Measurements from ENCODE around the gene DCK. TPM values are rescaled to one million over a fixed set of nuclear protein-coding genes. Genes with fewer than 3 reads are reported as not detected.

The DCK gene
- total RNA-seq, 1 experiment from 2014 or later: 8.0 TPM

DNA sequence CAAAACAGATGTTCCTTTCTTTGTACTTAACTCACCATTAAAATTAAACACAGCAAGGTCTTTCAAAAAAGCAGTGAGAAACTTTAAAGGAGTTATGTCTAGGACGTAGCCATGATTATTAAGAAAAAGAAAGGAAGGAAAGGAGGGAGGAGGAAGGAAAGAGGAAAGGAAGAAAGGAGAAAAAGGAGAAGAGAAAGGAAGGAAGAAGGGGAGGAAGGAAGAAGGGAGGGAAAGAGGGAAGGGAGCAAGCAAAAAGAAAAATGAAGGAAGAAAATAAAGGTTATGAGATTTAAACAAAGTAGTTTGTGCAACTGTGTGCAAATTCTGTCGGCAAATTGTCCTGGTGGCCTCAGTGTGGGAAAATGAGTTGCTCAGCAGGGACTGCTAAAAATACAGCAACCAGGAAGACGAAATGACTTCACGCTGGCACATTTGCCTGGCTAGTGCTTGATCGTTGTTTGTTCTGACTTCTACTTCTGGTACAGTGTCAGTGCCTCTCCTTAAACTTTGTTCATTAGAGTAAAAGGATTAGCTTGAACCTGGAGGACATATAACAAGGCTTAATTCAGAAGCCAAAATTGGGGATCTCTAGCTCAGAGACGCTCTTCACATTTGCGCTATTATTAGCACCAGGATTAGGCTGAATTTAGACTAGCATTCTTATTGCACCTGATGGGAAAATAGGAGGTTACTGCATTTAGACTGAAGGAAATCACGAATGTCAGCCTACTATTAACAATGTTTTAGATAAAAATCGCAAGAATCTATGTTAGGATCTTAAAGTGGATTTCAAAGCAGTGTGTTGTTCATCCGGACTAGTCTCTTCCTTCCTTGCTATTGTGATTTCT is 81.2 kb downstream of the DCK start:
- ChIA-PET CTCF (interaction anchor here (0.9 kb wide), 1 partner anchor 593 kb away, joined by 4 read pairs; no protein-coding TSS in a partner anchor), POLR2A (interaction anchor here (0.7 kb wide), 1 partner anchor 1329 kb away, joined by 5 read pairs; no protein-coding TSS in a partner anchor)
- Mint-ChIP-seq H3K27me3 (ENCODE audit: insufficient read depth, unreplicated experiment) (peaks cover 22% of the 10 kb centered on the region), H3K27ac (ENCODE audit: low read depth, unreplicated experiment) (no peak overlapping the region), H3K4me3 (ENCODE audit: unreplicated experiment) (no peak overlapping the region), H3K36me3 (ENCODE audit: insufficient read depth, unreplicated experiment) (no peaks in the 10 kb centered on the region), H3K4me1 (ENCODE audit: insufficient read depth, unreplicated experiment) (peaks cover 5% of the 10 kb centered on the region), H3K9me3 (ENCODE audit: unreplicated experiment) (no peaks in the 10 kb centered on the region)
- TF ChIP-seq, protein P1, sequence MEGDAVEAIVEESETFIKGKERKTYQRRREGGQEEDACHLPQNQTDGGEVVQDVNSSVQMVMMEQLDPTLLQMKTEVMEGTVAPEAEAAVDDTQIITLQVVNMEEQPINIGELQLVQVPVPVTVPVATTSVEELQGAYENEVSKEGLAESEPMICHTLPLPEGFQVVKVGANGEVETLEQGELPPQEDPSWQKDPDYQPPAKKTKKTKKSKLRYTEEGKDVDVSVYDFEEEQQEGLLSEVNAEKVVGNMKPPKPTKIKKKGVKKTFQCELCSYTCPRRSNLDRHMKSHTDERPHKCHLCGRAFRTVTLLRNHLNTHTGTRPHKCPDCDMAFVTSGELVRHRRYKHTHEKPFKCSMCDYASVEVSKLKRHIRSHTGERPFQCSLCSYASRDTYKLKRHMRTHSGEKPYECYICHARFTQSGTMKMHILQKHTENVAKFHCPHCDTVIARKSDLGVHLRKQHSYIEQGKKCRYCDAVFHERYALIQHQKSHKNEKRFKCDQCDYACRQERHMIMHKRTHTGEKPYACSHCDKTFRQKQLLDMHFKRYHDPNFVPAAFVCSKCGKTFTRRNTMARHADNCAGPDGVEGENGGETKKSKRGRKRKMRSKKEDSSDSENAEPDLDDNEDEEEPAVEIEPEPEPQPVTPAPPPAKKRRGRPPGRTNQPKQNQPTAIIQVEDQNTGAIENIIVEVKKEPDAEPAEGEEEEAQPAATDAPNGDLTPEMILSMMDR (IDR thresholded peaks at IDR 0.05; ENCODE audit: unreplicated experiment): no peak
- BruUV-seq (replicated peaks): no TSS peak
- DNase-seq (ENCODE audit: unreplicated experiment): no peak
- intact Hi-C loops (cut with micrococcal nuclease): no loop called here

Other genes with a start within 250 kb of the DCK start
- 60.2 and 69.3 TPM in 2 replicates for gene GRSF1, start 153.8 kb upstream of the DCK start, total RNA-seq (2022)
- gene MOB1B, start 91.3 kb upstream of the DCK start, total RNA-seq (2022): 16.1 and 19.9 TPM in 2 replicates

Measured in MCF 10A (cell line).